GM18907 (cell line): ENCODE data around the gene WDR18.
"Not testable (repeated sequence)": the region's sequence is repeated elsewhere in the genome, so short reads cannot be mapped to it uniquely, and the experiment has no call there.

Experiments used
- ATAC-seq: cut with Tn5 transposase; IDR thresholded peaks from one replicate; pipeline ENCODE4 v1.9.1; 2021; ENCODE audit warnings: mild to moderate bottlenecking, moderate library complexity; ENCODE audit not compliant: unreplicated experiment

The WDR18 gene

DNA sequence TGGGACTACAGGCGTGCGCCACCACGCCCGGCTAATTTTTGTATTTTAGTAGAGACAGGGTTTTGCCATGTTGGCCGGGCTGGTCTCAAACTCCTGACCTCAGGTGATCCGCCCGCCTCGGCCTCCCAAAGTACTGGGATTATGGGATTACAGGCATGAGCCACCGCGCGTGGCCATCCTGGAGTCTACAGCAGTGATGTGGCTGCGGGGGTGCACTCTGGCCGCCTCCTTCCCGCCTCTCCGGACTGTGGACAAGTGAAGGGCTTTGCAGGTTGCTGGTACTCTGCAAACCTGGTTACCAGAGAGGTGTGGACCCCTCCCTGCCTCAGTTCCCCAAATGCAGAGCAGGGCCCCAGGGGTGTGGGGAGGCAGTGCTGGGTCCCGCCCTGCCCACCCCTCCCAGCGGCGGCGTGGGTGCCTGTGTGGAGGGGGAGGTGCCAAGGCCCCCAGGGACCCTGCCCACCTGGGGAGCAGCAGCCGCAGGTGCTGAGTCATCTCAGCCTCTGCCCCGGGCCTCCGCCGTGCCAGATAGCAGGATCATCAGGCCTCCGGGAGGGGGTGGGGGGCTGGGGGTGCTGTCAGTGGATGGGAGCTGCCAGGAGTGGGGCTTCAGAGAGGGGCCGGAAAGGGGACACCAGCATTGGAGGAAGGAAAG, 35.2 kb upstream of the WDR18 start:
- no peak for ATAC-seq

DNA sequence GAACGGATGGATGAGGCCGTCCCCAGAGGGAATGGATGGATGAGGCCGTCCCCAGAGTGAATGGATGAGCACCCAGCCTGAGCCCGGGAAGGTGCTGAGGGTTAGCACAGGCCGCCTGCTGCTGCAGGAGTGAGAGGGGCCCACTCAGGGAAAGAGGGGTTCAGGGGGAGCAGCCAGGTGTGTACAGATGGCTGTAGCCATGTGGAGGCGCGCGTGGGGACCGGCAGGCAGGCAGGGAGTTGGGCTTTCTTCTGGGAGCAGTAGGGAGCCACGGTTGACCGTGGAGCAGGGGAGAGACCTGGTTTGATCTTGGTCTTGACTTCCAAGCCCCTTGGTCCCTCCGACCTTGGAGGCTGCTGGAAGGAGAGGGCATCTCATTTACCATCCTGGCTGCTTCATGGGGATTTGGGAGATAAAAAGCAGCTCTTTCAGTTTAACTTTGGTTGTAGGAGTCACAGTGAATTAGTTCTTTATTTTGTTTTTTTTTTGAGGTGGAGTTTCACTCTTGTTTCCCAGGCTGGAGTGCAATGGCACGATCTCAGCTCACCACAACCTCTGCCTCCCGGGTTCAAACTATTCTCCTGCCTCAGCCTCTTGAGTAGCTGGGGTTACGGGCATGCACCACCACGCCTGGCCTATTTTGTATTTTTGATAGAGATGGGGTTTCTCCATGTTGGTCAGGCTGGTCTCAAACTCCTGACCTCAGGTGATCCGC, 33.6 kb upstream of the WDR18 start:
- ATAC-seq = no peak

DNA sequence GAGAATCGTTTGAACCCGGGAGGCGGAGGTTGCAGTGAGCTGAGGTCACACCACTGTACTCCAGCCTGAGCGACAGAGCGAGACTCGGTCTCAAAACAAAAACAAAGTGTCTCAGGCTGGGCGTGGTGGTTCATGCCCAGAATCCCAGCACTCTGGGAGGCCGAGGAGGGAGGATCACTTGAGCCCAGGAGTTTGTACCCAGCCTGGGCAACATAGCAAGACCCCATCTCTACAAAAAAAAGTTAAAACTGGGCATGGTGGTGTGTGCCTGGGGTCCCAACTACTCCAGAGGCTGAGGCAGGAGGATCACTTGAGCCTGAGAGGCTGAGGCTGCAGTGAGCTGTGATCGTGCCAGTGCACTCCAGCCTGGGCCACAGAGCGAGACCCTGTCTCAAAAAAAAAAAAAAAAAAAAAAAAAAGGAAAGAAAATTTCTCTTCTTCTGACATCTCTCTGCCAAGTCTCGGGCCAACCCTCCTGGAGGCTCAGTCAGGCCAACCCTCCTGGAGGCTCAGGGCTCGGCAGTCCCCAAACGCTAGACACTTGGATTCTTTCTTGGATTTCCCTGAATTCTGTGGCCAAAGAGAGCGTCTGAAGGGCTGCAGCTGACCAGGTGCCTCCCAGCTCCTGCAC, 32.0 kb upstream of the WDR18 start:
- no peak for ATAC-seq

DNA sequence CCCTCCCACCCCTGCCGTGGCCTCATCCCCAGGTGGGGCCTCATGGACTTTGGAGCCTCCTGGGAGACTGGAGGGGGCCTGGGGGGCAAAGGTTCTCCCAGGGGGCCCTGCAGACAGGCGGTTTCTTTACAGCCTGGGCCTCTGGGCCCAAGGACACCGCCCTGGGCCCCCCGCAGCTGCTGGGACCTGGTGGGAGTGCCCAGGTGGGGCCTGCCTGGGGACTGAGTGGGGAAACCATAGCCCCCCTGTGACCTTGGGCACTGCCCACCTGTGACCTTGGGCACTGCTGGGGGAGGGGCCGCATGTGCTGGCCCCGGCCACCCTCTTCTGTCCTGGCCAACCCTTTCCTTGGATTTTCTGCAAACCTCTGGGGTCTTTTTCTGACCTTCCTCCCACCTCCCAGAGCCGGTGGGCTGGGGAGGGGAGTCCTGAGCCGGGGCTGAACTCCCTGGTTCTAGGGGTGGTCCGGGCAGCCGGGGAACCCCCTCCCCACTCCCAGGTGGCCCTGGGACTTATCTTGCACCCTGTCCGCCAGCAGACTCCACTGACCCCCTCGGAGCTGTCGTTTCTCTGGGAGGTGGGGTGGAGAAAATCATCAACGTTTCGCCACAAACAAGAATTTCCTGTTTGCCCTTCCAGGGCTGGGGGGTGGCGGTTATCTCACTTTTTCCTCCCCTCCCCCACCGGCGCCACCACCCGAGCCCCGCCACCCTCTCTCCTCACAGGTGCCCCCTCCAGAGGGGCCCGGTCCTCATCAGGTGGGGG, 31.3 kb upstream of the WDR18 start:
- no peak for ATAC-seq

DNA sequence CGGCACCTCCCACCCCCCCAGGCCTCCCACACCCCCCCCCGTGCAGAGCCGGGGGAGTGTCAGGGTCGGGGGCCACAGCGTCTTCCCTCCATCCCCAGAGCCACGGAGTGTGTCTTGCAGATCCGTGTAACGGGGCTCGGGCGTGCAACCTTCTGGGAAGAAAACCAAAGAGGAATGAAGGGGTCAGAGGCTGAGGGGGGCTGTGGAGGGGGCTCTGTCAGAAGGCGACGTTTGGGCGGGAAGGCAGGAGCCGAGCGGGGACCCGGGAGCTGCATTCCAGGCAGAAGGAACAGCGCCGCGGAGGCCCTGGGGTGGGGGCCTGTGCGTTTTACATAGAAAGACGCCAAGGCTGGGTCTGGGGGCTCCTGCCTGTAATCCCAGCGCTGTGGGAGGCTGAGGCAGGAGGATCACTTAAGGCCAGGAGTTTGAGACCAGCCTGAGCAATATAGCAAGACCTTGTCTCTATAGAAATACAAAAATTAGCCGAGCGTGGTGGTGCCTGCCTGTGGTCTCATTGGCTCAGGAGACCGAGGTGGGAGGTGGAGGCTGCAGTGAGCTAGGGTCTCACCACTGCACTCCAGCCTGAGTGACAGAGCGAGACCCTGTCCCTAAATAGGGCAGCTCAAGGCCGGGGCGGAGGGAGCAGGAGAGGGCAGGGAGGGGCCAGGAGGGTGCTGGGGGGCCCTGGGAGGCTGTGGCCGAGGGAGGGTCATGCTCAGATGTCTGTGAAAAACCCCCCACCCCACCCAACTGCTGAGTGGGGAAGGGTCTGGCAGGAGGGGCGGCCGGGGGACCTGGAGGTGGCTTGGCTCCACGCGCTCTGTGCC, 30.5 kb upstream of the WDR18 start:
- no peak for ATAC-seq

DNA sequence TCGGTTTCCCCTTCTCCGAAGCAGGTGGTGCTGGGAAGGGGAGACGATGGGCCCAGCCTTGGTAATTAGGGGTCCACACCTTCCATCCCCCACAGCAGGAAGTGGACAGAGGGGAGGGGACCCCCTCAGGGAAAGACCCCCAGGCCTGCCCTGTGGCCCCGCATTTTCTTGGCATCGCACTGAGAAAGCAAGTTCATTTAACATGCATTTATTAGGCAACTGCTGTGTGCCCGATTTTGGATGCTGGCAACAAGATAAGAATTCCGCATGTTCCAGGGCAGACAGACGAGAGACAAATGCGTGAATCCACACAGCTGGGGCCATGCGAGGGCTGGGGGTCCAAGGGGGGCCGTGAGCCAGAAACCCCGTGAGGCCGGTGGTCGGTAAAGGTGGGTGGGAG, 29.9 kb upstream of the WDR18 start:
- ATAC-seq = no peak

DNA sequence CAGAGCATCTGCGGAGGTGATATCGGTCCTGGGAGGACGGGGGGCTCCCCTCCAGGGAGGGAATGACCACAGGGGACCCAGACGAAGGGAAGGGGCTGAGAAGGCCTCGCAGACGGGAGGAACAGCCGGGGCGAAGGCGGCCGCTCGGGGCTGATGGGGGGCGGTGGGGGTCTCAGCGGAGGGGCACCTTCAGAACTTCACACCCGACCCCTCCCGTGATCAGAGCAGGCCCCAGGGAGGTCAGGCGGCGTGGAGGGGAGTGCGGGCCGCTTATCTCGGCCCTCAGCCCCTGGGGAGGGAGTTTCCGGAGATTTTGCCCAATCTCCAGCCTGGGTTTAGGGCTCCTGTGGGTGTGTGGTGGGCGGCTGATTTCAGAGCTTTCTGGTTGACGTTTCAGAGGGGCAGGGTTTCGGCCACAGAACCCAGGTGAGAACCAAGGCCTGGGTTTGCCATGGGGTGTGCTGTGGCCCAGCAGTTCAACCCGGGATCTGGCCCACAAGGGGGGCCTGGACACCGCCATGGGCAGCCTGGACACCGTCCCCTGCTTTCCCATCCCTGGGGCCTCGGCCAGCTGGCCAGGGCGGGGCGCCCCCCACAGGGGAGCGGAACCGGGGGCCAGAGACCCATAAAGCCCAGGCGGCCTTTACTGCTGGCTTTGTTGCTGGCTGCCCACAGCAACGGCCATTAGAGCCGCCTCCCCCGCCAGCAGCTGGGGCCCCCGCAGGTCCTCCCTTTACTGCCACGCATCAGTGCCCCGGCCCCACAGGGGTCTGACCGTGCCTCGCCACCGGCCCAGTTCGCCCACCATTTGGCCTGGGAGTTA, 29.3 kb upstream of the WDR18 start:
- no peak for ATAC-seq

DNA sequence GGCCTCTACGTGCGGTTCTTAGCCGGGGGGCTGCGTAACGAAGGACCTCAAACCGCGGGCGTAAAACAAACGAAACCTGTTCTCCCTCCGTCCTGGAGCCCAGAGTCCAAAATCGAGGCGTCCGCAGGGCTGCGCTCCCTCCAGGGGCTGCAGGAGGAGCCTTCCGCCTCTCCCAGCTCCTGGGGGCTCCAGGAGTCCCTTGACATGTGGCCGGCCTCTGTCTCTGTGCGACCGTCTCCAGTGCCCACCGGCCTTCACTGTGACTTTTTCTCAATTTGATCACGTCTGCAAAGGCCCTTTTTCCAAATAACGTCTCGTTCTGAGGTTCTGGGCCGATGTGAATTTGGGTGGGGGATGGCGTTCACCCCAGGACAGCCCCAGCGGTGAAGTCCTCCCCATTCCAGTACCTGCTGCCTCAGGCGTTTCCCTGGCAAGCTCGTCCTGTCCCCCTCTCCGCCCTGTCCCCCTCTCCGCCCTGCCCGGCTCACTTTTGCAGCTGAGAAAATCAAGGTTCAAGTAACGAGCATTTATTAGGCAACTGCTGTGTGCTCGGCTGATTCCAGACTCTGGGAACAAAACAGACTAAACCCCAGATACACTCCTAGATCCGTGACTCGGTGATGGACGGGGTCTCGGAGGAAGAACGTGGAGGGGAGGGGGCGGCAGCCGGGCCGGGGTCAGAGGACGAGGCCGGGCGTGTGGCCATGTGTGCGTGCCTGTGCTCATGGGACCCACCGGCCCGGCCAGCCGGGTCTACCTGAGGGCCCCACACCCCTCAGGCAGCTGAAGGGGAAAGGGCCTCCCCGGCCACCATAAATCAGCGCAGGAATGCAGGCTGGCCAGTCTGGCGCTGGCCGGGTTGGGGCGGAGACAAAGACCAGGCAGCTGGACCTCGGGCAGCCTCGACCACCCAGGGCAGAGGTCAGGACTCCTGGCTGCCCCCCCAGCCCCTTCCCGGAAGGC, 28.1 kb upstream of the WDR18 start:
- no peak for ATAC-seq

DNA sequence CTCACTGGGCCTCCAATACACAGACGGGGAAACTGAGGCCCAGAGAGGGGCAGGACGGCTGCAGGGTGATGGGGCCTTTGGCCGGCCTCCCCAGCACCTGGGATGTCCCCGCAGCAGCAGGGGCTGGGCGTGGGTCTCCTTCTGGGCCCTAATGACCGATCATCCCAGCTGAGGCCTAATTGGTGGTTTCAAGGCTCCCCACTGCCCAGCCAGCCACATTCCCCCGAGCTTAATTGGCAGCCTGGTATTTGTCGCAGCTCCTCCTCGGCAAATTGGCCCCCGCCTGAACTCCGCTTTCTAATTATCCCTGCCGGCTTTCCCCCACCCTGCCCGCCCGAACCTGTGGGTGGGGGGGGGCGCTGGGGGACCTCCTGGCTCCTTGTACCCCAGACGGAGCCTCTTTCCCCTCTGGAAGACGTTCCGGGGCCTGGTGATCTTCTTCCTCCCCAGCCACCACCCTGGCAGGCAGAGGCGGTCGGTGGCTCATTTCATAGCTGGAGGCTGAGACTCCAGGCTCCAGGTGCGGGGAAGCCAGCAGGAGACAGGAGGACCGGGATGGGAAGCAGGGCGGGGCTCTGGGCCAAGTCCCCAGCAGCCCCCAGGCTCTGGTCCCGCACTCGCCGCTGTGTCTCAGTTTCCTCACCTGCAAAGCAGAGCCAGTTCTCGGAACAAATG, 27.2 kb upstream of the WDR18 start:
- ATAC-seq = no peak

DNA sequence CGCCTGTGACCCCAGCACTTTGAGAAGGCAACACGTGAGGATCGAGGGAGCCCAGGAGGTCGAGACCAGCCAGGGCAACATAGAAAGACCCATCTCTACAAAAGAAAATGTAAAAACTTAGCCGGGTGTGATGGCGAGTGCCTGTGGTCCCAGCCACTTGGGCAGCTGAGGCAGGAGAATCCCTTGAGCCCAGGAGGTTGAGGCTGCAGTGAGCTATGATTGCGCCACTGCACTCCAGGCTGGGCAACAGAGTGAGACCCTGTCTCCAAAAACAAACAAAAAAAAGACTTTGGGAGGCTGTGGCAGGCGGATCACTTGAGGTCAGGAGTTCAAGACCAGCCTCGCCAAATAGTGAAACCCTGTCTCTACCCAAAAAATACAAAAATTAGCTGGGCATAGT, 26.6 kb upstream of the WDR18 start:
- ATAC-seq = not testable (repeated sequence)

DNA sequence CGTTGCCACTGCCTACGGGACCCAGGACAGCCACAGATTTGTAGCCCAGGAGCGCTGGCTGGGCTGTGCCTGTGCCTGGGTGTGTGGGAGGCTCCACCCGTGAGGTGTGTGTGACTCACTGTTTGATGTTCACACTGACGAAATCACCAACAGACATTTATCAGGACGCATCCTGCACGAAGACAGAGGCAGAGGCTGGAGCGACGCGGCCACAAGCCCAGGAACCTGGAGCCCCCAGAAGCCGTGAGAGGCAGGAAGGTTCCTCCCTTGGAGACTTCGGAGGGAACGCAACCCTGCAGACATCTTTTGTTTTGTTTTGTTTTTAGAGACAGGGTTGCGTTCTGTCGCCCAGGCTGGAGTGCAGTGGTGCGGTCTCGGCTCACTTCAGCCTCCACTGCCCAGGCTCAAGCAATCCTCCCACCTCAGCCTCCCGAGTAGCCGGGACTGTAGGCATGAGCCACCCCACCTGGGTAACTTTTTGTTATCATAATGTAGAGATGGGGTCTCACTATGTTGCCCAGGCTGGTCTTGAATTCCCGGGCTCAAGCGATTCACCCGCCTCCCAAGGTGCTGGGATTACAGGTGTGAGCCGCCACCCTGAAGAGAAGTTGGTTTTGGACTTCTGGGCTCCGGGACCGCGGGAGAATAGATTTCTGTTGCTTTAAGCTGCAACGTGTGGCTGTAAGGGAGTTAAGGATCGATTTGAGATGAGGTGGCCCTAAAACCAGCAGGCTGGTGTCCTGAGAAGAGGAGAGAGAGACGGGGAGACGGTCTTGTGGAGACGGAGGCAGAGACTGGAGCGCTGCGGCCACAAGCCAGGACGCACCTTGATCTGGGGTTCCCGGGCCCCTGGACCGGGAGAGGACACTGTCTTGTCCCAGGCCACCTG, 24.9 kb upstream of the WDR18 start:
- ATAC-seq = no peak

DNA sequence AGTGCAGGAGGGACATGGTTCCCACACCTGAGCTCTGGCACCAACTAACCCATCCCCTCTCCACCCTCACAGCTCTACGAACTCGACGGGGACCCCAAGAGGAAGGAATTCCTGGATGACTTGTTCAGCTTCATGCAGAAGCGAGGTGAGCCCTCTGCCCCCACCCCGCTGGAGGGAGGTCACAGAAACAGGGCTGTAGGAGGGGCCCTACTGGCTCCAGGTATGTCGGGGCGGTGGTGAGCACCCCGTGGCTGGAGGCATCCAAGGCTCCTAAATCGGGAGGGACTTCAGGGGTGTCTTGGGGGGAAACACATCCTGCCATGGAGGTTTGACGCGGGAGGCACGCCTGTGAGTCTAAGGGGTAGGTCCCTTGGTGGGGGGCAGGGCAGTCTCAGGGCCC, 24.1 kb upstream of the WDR18 start:
- ATAC-seq = no peak

DNA sequence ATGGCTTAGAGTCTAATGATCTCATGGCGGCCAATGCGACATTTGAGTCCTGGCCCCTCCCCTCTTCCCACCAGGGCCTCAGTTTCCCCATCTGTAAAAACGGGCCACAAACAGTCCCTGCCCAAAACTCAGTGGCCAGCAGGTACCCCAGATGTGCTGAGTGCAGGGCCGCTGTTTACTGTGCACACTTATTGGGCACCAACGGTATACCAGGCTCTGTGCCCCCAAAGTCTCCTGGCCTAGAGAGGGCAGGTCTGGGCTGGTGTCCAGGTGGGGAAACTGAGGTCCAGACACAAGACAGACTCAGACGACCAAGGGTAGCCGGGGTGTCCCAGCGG, 23.6 kb upstream of the WDR18 start:
- ATAC-seq = no peak

DNA sequence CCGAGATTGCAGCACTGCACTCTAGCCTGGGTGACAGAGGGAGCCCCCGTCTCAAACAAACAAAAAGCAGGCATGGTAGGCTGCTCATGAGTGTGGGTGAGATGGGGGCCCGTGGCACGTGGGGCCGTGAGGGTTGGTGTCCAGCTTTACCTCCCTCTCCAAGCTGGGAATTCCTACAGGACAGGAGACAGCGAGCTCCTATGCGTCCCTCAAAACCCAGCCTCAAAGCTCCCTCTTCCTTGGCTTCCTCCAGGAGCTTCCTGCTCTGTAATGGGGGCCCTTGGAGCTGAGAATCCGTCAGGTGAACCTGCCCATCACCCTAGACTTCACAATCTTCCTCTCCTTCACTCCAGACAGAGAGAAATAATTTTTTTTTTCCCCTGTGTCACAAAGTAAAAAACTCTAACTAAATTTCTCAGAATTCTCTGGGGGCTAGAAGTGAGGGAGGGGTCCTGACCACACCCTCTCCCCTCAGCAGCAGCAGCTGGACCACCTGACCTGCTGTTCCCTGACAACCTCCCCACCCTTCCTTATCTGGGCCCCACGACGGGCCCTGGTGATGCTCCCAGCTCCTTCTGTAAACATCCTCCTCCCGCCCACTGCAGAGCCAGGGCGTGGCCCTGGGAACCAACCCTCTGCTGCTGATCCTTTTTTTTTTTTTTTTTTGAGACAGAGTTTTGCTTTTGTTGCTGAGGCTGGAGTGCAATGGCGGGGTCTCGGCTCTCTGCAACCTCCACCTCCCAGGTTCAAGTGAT, 22.1 kb upstream of the WDR18 start:
- ATAC-seq = no peak

DNA sequence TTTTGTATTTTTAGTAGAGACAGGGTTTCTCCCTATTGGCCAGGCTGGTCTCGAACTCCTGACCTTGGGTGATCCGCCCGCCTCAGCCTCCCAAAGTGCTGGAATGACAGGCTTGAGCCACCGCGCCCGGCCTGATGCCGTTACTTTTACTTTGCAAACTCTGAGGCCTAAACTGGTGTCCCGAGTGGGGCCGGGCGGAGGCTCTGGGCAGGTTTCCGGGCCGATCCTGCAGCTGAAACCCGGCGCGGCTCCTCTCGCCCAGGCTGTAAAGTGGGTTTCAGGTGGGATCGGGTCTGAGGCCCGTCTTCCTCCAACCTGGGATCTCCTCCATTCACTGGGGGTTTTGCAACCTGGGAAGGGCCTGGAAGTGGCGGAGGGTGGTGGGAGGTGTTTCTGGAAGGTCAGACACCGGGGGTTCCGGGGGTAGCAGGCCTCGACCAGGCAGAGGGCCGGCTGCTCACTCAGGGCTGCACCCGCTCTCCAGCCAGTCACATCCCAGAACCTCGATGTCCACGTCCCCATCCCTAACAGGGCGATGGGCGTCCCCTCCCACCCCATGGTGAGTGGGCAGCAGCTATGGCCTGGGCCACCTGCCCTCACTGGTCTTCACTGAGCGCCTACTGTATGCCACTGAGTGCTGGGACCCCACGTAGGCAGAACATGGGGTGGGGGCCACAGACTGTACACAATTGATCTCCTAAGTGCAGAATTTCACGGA, 21.3 kb upstream of the WDR18 start:
- no peak for ATAC-seq

DNA sequence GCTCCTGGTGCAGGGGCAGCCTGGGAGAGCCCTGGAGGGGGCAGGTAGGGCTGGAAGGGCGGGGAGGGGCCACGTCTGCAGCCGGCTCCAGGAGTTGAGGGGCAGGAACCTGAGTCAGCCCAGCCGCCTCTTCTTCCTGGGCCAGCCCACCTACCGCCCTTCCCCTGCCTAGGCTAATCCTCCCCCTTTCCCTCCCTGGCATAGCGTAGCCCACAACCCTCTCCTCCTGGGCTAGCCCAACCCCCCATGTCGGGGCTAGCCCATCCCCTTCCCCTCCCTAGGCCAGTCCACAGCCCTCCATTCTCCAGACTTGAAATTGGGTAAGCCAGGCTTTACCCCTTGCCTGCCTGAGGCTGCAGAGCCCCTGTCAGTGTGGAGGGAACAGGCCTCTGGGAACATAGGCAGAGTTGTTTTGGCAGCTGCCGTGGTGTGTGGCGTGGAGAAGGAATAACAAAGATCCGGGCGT, 20.6 kb upstream of the WDR18 start:
- no peak for ATAC-seq
